CD4-positive, alpha-beta memory T cell (primary cell): Measurements from ENCODE around the gene DCLK3. TPM values are rescaled to one million over a fixed set of nuclear protein-coding genes. Genes with fewer than 3 reads are reported as not detected.

ENCODE experiments used
- CTCF ChIA-PET: fragments of 350-600 bp; sonication (Branson Sonifier 250); formaldehyde crosslinking; loops from one replicate; lab custom pipeline; 2021; ENCODE audit warnings: inconsistent platforms; ENCODE audit not compliant: partially characterized antibody; lab: Charles Lee
- POLR2A ChIA-PET: fragments of 350-600 bp; sonication (Branson Sonifier 250); formaldehyde crosslinking; loops from one replicate; lab custom pipeline; 2021; ENCODE audit not compliant: partially characterized antibody; lab: Charles Lee
- DNase-seq, 5 donors: peaks; one replicate each; pipeline versions ENCODE4 v3.0.0 to v3.0.0-alpha.2; 2020 to 2022; ENCODE audit warnings: mixed read lengths in 1 of 5
- H3K27ac ChIP-seq: one replicate; pipeline ENCODE4 v1.7.0; 2013; ENCODE audit warnings: low read depth, low read length
- H3K27me3 ChIP-seq: 2 replicates; pipeline ENCODE4 v1.7.0; 2013; ENCODE audit warnings: mild to moderate bottlenecking, low read length, moderate library complexity; ENCODE audit not compliant: insufficient read depth
- H3K36me3 ChIP-seq: 2 replicates; pipeline ENCODE4 v1.7.0; 2013; ENCODE audit warnings: mild to moderate bottlenecking, low read length, moderate library complexity; ENCODE audit not compliant: insufficient read depth
- H3K4me1 ChIP-seq: 2 replicates; pipeline ENCODE4 v1.7.0; 2013; ENCODE audit warnings: mild to moderate bottlenecking, low read length, moderate library complexity; ENCODE audit not compliant: insufficient read depth
- H3K4me3 ChIP-seq, 2 donors: one replicate each; pipeline ENCODE4 v1.7.0; 2013; ENCODE audit warnings: low read length in 2 of 2, mild to moderate bottlenecking in 1 of 2
- H3K9me3 ChIP-seq, 2 donors: one replicate each; pipeline ENCODE4 v1.7.0; 2013; ENCODE audit warnings: low read length in 2 of 2, control low read depth in 1 of 2; ENCODE audit not compliant: control insufficient read depth in 1 of 2
- H3K27ac Mint-ChIP-seq, 7 donors: one replicate each; pipeline ENCODE4 v1.8.0; 2020 to 2021; ENCODE audit warnings: mixed read lengths in 7 of 7, mild to moderate bottlenecking in 6 of 7, inconsistent platforms in 3 of 7, moderate library complexity in 3 of 7
- H3K27me3 Mint-ChIP-seq, 2 donors: one replicate each; pipeline ENCODE4 v1.8.0; 2020 to 2021; ENCODE audit warnings: mixed read lengths in 2 of 2
- H3K36me3 Mint-ChIP-seq, 2 donors: one replicate each; pipeline ENCODE4 v1.8.0; 2020 to 2021; ENCODE audit warnings: mixed read lengths in 2 of 2, inconsistent platforms in 1 of 2, mild to moderate bottlenecking in 1 of 2
- H3K4me1 Mint-ChIP-seq, 4 donors: one replicate each; pipeline ENCODE4 v1.8.0; 2020 to 2021; ENCODE audit warnings: mixed read lengths in 4 of 4, mild to moderate bottlenecking in 1 of 4
- H3K4me3 Mint-ChIP-seq, 8 donors: one replicate each; pipeline ENCODE4 v1.8.0; 2020 to 2021; ENCODE audit warnings: mixed read lengths in 8 of 8, mild to moderate bottlenecking in 7 of 8, moderate library complexity in 6 of 8, inconsistent platforms in 3 of 8
- H3K9me3 Mint-ChIP-seq, 8 donors: one replicate each; pipeline ENCODE4 v1.8.0; 2020 to 2021; ENCODE audit warnings: mixed read lengths in 8 of 8, mild to moderate bottlenecking in 5 of 8, inconsistent platforms in 3 of 8, moderate library complexity in 1 of 8
- intact Hi-C: fragments of 100-400 bp; cut with micrococcal nuclease; formaldehyde crosslinking; loops from one replicate; pipeline ENCODE4 v1.15.1; 2023
- polyA plus RNA-seq, 2 donors: library from polyadenylated mRNA; unstranded; fragments of 300-500 nt; fragmentation: Illumina TruSeq; gene quantifications; one replicate each; pipeline ENCODE4 v1.2.3, GENCODE V29; 2021
- total RNA-seq, 2 experiments: library from RNA; stranded (reverse); gene quantifications; one replicate each; pipeline ENCODE4 v1.2.3, GENCODE V29; 2021

Gene DCLK3
- total and polyA plus RNA-seq, 4 experiments from 2014 or later = not detected

DNA sequence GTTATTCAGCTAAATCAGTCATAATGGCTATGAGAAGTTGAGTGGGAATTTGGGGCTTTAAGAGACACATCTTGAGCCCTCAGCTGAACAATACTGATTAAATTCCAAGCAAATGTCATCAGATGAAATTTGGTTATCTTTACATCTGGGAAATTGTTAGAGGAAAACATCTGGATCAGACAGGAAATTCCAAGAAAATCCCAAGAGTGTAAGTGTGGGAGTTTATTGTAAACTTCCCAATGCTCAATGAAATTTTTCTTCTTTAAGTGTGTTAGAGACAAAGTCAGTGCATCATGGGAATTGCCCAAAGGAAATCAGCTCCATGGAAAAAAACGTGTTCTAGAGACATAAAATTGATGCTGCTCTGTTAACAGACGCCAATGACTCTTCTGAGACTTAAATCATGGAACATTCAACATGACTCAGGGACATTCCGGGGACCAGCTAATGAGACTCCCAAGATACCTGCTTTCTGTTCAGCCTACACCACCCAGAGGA, 19.8 kb upstream of the DCLK3 start:
- H3K36me3 ChIP-seq = no peaks in the 10 kb centered on the region
- H3K27me3 ChIP-seq = no peaks in the 10 kb centered on the region
- Mint-ChIP-seq H3K4me3 (no peak overlapping the region), H3K9me3 (peaks cover 0 to 6% (median 0%) of the 10 kb centered on the region in 8 donors), H3K27me3 (peaks cover 6 to 13% of the 10 kb centered on the region in 2 donors), H3K36me3 (no peaks in the 10 kb centered on the region), H3K27ac (no peak overlapping the region), H3K4me1 (no peaks in the 10 kb centered on the region)
- DNase-seq = no peak
- H3K4me1 ChIP-seq = no peaks in the 10 kb centered on the region
- no peak overlapping the region for H3K27ac ChIP-seq
- no peaks in the 10 kb centered on the region for H3K9me3 ChIP-seq
- intact Hi-C loops = no loop called here
- H3K4me3 ChIP-seq = no peak overlapping the region
- ChIA-PET POLR2A (no interaction called here), CTCF (no interaction called here)

DNA sequence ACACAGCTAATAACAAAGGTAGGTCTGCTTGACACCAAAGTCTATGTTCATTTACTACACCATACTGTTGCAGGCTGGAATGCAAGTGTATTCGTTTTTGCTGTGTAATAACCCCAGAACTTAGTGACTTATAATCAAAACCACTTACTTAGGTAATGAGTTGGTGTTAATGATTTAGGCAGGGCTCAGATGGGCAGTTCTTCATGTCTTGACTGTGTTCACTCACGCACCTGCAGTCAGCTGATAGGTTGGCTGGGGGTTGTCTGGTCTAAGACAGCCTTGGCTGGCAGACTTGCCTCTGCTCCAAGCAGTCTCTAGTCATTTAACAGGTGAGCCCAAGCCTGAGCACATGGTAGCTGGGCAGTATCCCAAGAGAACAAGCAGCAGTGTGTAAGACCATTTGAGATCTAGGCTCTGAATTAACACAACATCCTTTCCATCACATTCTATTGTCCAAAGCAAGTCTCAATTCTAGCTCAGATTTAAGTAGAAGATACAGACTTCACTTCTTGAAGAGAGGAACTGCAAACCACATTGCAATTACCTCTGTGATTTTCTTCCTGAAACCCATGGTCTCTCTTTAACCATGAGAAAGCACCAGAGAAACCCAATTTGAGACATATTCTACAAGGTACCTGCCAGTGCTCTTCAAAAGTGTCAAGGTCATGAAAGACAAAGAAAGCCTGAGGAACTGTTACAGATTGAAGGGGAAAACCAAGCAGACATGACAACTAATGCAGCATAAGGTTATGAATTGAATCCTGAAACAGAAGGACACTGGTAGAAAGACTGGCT, 13.3 kb upstream of the DCLK3 start:
- no peak overlapping the region for H3K27ac Mint-ChIP-seq
- H3K9me3 ChIP-seq = no peaks in the 10 kb centered on the region
- no peak overlapping the region for H3K27ac ChIP-seq
- no peaks in the 10 kb centered on the region for H3K4me1 ChIP-seq
- no peaks in the 10 kb centered on the region for H3K36me3 Mint-ChIP-seq
- peaks cover 0 to 6% (median 0%) of the 10 kb centered on the region in 8 donors for H3K9me3 Mint-ChIP-seq
- intact Hi-C loops = no loop called here
- no peak overlapping the region for H3K4me3 ChIP-seq
- H3K36me3 ChIP-seq = no peaks in the 10 kb centered on the region
- H3K27me3 Mint-ChIP-seq = peaks cover 6 to 10% of the 10 kb centered on the region in 2 donors
- H3K4me3 Mint-ChIP-seq = no peak overlapping the region
- no peak for DNase-seq
- no peaks in the 10 kb centered on the region for H3K4me1 Mint-ChIP-seq
- CTCF ChIA-PET = no interaction called here
- POLR2A ChIA-PET = no interaction called here
- no peaks in the 10 kb centered on the region for H3K27me3 ChIP-seq

DNA sequence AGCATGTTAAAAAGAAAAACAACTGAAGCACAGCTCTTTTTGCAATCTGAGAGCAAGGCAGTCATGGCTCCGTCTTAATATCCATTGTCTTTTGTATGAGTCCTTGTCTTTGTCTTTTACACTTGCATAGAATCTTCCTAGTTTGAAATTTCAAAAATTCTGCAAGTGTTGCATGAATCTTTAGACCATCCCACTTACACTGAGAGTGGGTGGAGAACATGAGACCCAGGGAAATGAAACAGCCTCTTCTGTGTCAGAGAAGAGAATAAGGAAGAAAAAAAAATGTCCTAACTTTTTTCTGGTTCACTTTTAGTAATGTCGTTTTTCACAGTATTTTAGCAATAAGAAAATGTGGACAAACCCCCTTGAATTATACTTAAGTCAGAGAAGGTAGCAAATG, 12.1 kb upstream of the DCLK3 start:
- CTCF ChIA-PET = no interaction called here
- no peaks in the 10 kb centered on the region for H3K4me1 Mint-ChIP-seq

DNA sequence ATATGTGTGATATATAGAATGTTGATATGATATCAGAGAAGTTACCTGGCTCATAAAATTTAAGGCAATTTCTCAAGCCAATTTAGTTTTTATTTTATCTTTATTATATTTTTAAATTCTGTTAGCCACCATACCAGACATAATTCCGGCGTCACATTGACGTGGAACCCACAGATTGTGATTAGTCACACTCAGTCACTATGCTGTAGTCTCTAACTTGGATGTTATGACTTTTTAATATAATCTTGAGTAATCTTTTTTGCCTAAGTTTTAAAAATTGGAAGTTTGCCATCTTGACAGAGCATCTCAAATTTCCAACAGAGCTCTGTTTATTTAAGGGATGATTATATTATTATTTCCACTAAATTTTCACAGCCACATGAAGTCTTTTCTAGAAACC, 9.7 kb upstream of the DCLK3 start:
- no peak for DNase-seq
- H3K9me3 Mint-ChIP-seq = peaks cover 0 to 2% (median 0%) of the 10 kb centered on the region in 8 donors
- no peaks in the 10 kb centered on the region for H3K36me3 Mint-ChIP-seq
- ChIA-PET CTCF (no interaction called here), POLR2A (no interaction called here)
- no peaks in the 10 kb centered on the region for H3K36me3 ChIP-seq
- H3K27me3 Mint-ChIP-seq = peaks cover 15% of the 10 kb centered on the region in 2 donors
- no peak overlapping the region for H3K27ac ChIP-seq
- intact Hi-C loops = no loop called here
- no peak overlapping the region for H3K4me3 ChIP-seq
- no peaks in the 10 kb centered on the region for H3K9me3 ChIP-seq
- no peaks in the 10 kb centered on the region for H3K4me1 Mint-ChIP-seq
- H3K27me3 ChIP-seq = no peaks in the 10 kb centered on the region
- no peak overlapping the region for H3K4me3 Mint-ChIP-seq
- H3K4me1 ChIP-seq = no peaks in the 10 kb centered on the region
- H3K27ac Mint-ChIP-seq = no peak overlapping the region

More for the DNA sequence above, 12.1 kb upstream of the DCLK3 start:
- no peak for DNase-seq
- Mint-ChIP-seq H3K9me3 (peaks cover 0 to 6% (median 0%) of the 10 kb centered on the region in 8 donors), H3K27me3 (peaks cover 5 to 10% of the 10 kb centered on the region in 2 donors), H3K27ac (no peak overlapping the region), H3K4me3 (no peak overlapping the region), H3K36me3 (no peaks in the 10 kb centered on the region)
- intact Hi-C loops = no loop called here
- H3K27me3 ChIP-seq = no peaks in the 10 kb centered on the region
- no peak overlapping the region for H3K4me3 ChIP-seq
- POLR2A ChIA-PET = no interaction called here
- H3K9me3 ChIP-seq = no peaks in the 10 kb centered on the region
- H3K27ac ChIP-seq = no peak overlapping the region
- H3K4me1 ChIP-seq = no peaks in the 10 kb centered on the region
- no peaks in the 10 kb centered on the region for H3K36me3 ChIP-seq

DNA sequence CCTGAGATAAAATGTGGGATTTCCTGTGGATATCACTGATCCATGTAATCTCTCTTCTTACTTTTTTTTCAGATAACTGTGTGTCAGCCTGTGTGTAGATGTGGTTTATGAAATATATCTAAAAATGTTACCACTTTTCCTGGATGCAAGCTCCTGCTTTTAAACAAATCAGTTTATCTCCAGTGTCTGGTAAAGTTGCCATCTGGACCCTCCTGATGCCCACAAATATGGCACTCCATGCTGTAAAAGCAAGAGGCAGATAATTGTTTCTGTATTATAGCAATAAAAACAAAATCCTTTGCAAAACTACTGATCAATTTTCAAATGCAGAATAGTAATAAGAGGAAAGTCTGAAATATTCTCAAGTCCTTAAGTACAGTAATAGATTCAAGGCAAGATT, 7.6 kb upstream of the DCLK3 start:
- H3K4me1 ChIP-seq = no peaks in the 10 kb centered on the region
- CTCF ChIA-PET = no interaction called here
- no peaks in the 10 kb centered on the region for H3K9me3 ChIP-seq
- intact Hi-C loops = no loop called here
- Mint-ChIP-seq H3K36me3 (no peaks in the 10 kb centered on the region), H3K4me1 (no peaks in the 10 kb centered on the region), H3K27ac (no peak overlapping the region), H3K4me3 (no peak overlapping the region), H3K9me3 (no peaks in the 10 kb centered on the region), H3K27me3 (peaks cover 24 to 28% of the 10 kb centered on the region in 2 donors)
- POLR2A ChIA-PET = no interaction called here
- no peak overlapping the region for H3K4me3 ChIP-seq
- DNase-seq = no peak
- H3K27me3 ChIP-seq = no peaks in the 10 kb centered on the region
- no peak overlapping the region for H3K27ac ChIP-seq
- no peaks in the 10 kb centered on the region for H3K36me3 ChIP-seq

GRCh38 chr3:36769926-36770325, 5.6 kb upstream of the DCLK3 start:
- Histone ChIP-seq H3K4me1 (no peaks in the 10 kb centered on the region), H3K4me3 (no peak overlapping the region), H3K27me3 (no peaks in the 10 kb centered on the region), H3K27ac (no peak overlapping the region), H3K36me3 (no peaks in the 10 kb centered on the region), H3K9me3 (no peaks in the 10 kb centered on the region)
- DNase-seq = no peak
- Mint-ChIP-seq H3K27me3 (peaks cover 33 to 41% of the 10 kb centered on the region in 2 donors), H3K36me3 (no peaks in the 10 kb centered on the region), H3K27ac (no peak overlapping the region), H3K4me1 (peaks cover 0 to 5% (median 0%) of the 10 kb centered on the region in 4 donors), H3K4me3 (no peak overlapping the region), H3K9me3 (peaks cover 0 to under 1% (median 0%) of the 10 kb centered on the region in 8 donors)
- ChIA-PET POLR2A (no interaction called here), CTCF (no interaction called here)
- intact Hi-C loops = no loop called here

GRCh38 chr3:36765104-36765503, 751 bp upstream of the DCLK3 start:
- Histone ChIP-seq H3K27me3 (peaks cover 17% of the 10 kb centered on the region), H3K9me3 (no peaks in the 10 kb centered on the region), H3K4me3 (no peak overlapping the region), H3K4me1 (no peaks in the 10 kb centered on the region), H3K27ac (no peak overlapping the region), H3K36me3 (no peaks in the 10 kb centered on the region)
- intact Hi-C loops = no loop called here
- no peak overlapping the region for H3K27ac Mint-ChIP-seq
- H3K36me3 Mint-ChIP-seq = no peaks in the 10 kb centered on the region
- H3K27me3 Mint-ChIP-seq = peaks cover 50 to 58% of the 10 kb centered on the region in 2 donors
- ChIA-PET POLR2A (no interaction called here), CTCF (no interaction called here)
- peaks cover 0 to 17% (median 2%) of the 10 kb centered on the region in 4 donors for H3K4me1 Mint-ChIP-seq
- H3K4me3 Mint-ChIP-seq = peak overlapping the region in 3 of 8 donors; percentile 48 to 76 (median 60)
- no peak for DNase-seq
- peaks cover 0 to 3% (median 0%) of the 10 kb centered on the region in 8 donors for H3K9me3 Mint-ChIP-seq
